Measurements from ENCODE around the gene RFX3. TPM values are rescaled to one million over a fixed set of nuclear protein-coding genes. Genes with fewer than 3 reads are reported as not detected.

Gene RFX3
- total RNA-seq, 2 experiments from 2014 or later = 22.9 to 24.8 TPM

- ChIA-PET CTCF (no interaction called here), POLR2A (no interaction called here)
- Histone ChIP-seq H3K4me3 (ENCODE audit: low read length) (no peak overlapping the region), H3K9me3 (ENCODE audit: control insufficient read depth in 1 of 2, insufficient read depth in 1 of 2, low read length in 2 of 2) (no peaks in the 10 kb centered on the region), H3K27me3 (ENCODE audit: control insufficient read depth in 1 of 2, insufficient read depth in 2 of 2, low read length in 2 of 2) (peaks cover 0 to 2% of the 10 kb centered on the region in 2 experiments), H3K27ac (ENCODE audit: low read depth in 1 of 2, low read length in 2 of 2) (no peak overlapping the region), H3K36me3 (ENCODE audit: insufficient read depth, low read length) (no peaks in the 10 kb centered on the region), H3K4me1 (ENCODE audit: insufficient read depth, low read length) (no peaks in the 10 kb centered on the region)
- H3K4me3 Mint-ChIP-seq = no peak overlapping the region
- TF ChIP-seq CTCF (IDR thresholded peaks at IDR 0.05) = no peak
- H3K27ac Mint-ChIP-seq = no peak overlapping the region
- no peaks in the 10 kb centered on the region for H3K36me3 Mint-ChIP-seq (ENCODE audit: low read depth)
- DNase-seq (no peak), ATAC-seq (ENCODE audit: poor library complexity) (no peak)
- H3K4me1 Mint-ChIP-seq (ENCODE audit: low read depth) = no peaks in the 10 kb centered on the region
- H3K27me3 Mint-ChIP-seq = peaks cover 26% of the 10 kb centered on the region
- intact Hi-C loops (cut with DNase I, micrococcal nuclease) = no loop called here
- H3K9me3 Mint-ChIP-seq = no peaks in the 10 kb centered on the region
These were observed 332.0 kb downstream of the RFX3 start for GRCh38 chr9:3193791-3194190.

DNA sequence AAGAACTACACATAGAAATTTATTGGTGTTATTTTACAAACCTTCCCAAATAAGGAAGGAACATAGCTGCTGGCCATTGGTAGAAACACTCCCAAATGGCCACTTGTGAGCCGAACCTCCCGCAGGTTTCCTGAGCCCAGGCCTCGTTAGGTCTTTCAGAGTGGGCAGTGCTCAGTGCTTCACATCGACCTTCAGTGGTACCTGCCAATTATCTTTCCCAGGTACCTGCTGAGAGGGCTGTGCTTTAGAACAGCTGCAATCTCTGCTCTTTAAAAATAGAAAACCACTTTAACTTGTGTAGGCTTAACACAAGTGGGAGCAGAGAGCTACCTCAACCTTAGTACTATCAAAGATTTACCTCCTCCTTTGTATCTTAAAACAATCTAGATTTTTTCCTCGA, 334.1 kb downstream of the RFX3 start:
- CTCF ChIA-PET = interaction anchor here (0.6 kb wide), 1 partner anchor 351 kb away, joined by 3 read pairs; no protein-coding TSS in a partner anchor
- Histone ChIP-seq H3K27ac (ENCODE audit: low read depth in 1 of 2, low read length in 2 of 2) (no peak overlapping the region), H3K4me1 (ENCODE audit: insufficient read depth, low read length) (no peaks in the 10 kb centered on the region), H3K27me3 (ENCODE audit: control insufficient read depth in 1 of 2, insufficient read depth in 2 of 2, low read length in 2 of 2) (peaks cover 0 to 2% of the 10 kb centered on the region in 2 experiments), H3K36me3 (ENCODE audit: insufficient read depth, low read length) (no peaks in the 10 kb centered on the region), H3K9me3 (ENCODE audit: control insufficient read depth in 1 of 2, insufficient read depth in 1 of 2, low read length in 2 of 2) (no peaks in the 10 kb centered on the region), H3K4me3 (ENCODE audit: low read length) (no peak overlapping the region)
- H3K27me3 Mint-ChIP-seq = peaks cover 34% of the 10 kb centered on the region
- H3K4me1 Mint-ChIP-seq (ENCODE audit: low read depth) = no peaks in the 10 kb centered on the region
- no peak for DNase-seq
- no peak for ATAC-seq (ENCODE audit: poor library complexity)
- H3K36me3 Mint-ChIP-seq (ENCODE audit: low read depth) = no peaks in the 10 kb centered on the region
- POLR2A ChIA-PET = no interaction called here
- TF ChIP-seq CTCF (IDR thresholded peaks at IDR 0.05) = no peak
- intact Hi-C loops (cut with DNase I, micrococcal nuclease) = no loop called here
- no peak overlapping the region for H3K4me3 Mint-ChIP-seq
- H3K27ac Mint-ChIP-seq = no peak overlapping the region
- H3K9me3 Mint-ChIP-seq = no peaks in the 10 kb centered on the region

GRCh38 chr9:3189113-3189861, 336.5 kb downstream of the RFX3 start:
- POLR2A ChIA-PET = no interaction called here
- Histone ChIP-seq H3K4me1 (ENCODE audit: insufficient read depth, low read length) (no peaks in the 10 kb centered on the region), H3K36me3 (ENCODE audit: insufficient read depth, low read length) (no peaks in the 10 kb centered on the region), H3K4me3 (ENCODE audit: low read length) (no peak overlapping the region), H3K9me3 (ENCODE audit: control insufficient read depth in 1 of 2, insufficient read depth in 1 of 2, low read length in 2 of 2) (no peaks in the 10 kb centered on the region), H3K27ac (ENCODE audit: low read depth in 1 of 2, low read length in 2 of 2) (no peak overlapping the region), H3K27me3 (ENCODE audit: control insufficient read depth in 1 of 2, insufficient read depth in 2 of 2, low read length in 2 of 2) (peaks cover 0 to 6% of the 10 kb centered on the region in 2 experiments)
- DNase-seq (no peak), ATAC-seq (ENCODE audit: poor library complexity) (no peak)
- intact Hi-C loops (cut with DNase I, micrococcal nuclease) = loop anchor here in 1 of 2 experiments (10.0 kb wide), 1 partner anchor 334 kb away; no protein-coding TSS in a partner anchor
- Mint-ChIP-seq H3K9me3 (no peaks in the 10 kb centered on the region), H3K27me3 (peaks cover 40% of the 10 kb centered on the region), H3K27ac (no peak overlapping the region), H3K4me1 (ENCODE audit: low read depth) (no peaks in the 10 kb centered on the region), H3K4me3 (no peak overlapping the region), H3K36me3 (ENCODE audit: low read depth) (no peaks in the 10 kb centered on the region)
- CTCF ChIA-PET = no interaction called here
- no peak for TF ChIP-seq CTCF (IDR thresholded peaks at IDR 0.05)
